ENCODE data around the gene PCMT1.

The PCMT1 gene

DNA sequence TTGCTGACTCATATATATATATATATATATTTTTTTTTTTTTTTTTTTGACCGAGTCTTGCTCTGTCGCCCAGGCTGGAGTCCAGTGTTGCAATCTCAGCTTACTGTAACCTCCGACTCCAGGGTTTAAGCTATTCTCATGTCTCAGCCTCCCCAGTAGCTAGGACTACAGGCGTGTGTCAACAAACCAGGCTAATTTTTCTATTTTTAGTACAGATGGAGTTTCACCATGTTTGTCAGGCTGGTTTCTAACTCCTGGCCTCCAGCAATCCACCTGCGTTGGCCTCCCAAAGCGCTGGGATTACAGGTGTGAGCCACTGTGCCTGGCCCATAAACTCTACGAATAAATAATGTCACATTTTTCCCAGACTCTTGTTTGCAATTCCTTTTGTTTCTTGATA lies 109.8 kb downstream of the PCMT1 start:
- Histone ChIP-seq H3K4me1 (ENCODE audit: control insufficient read depth, insufficient read depth, low read length) (peaks cover 74% of the 10 kb centered on the region), H3K4me2 (ENCODE audit: low read length) (peak overlapping the region; percentile 25)

DNA sequence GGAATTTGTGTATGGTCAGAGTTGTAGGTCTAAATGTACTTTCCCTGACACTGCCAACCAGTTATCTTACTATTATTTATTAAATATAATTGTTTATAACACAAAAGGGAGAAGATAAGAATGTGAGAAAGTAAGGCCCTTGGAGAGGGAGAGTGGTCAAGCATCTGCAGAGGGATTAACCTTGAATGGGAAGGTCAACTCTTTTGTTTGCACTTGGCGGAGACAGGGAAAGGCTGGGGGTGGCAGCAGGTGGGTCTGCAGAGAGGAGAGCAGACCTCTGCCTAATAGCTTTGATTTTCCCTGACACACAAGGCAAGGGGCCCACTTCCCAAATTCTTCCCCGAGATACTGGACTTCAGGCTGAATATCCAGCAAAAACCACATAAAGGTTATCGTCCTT lies 110.4 kb downstream of the PCMT1 start:
- Histone ChIP-seq H3K9ac (ENCODE audit: low read depth, low read length) (no peak overlapping the region), H3K27me3 (ENCODE audit: control insufficient read depth, insufficient read depth, low read length) (no peaks in the 10 kb centered on the region), H3K4me2 (ENCODE audit: low read length) (no peak overlapping the region), H3K36me3 (ENCODE audit: insufficient read depth, low read length) (no peaks in the 10 kb centered on the region), H3K4me1 (ENCODE audit: control insufficient read depth, insufficient read depth, low read length) (peaks cover 73% of the 10 kb centered on the region), H3K9me3 (replicated peaks; ENCODE audit: low read length) (no peaks in the 10 kb centered on the region), H3K4me3 (ENCODE audit: low read length) (no peak overlapping the region)

More for the DNA sequence above, 109.8 kb downstream of the PCMT1 start:
- Histone ChIP-seq H3K9me3 (replicated peaks; ENCODE audit: low read length) (no peaks in the 10 kb centered on the region), H3K27me3 (ENCODE audit: control insufficient read depth, insufficient read depth, low read length) (no peaks in the 10 kb centered on the region), H3K4me3 (ENCODE audit: low read length) (no peak overlapping the region), H3K9ac (ENCODE audit: low read depth, low read length) (no peak overlapping the region), H3K36me3 (ENCODE audit: insufficient read depth, low read length) (no peaks in the 10 kb centered on the region)

DNA sequence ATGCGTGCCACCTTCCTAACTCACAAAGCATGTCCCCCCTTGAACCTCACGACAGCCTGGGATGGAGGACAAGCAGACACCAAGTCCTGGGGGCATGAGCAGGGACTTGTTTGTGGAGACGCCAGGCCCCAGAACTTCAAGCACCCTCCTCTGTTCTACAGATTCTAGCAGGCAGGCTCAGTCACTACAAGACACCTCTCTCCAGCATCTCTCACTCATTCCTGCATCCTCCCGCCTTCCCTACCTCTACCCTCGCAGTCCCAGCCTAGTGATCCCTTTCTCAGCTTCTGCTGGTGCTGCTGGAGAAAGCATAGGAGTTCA lies 110.9 kb downstream of the PCMT1 start:
- H3K9me3 ChIP-seq (replicated peaks; ENCODE audit: low read length), result no peaks in the 10 kb centered on the region
- no peaks in the 10 kb centered on the region for H3K27me3 ChIP-seq (ENCODE audit: control insufficient read depth, insufficient read depth, low read length)
- no peak overlapping the region for H3K4me3 ChIP-seq (ENCODE audit: low read length)
- peaks cover 69% of the 10 kb centered on the region for H3K4me1 ChIP-seq (ENCODE audit: control insufficient read depth, insufficient read depth, low read length)
- H3K9ac ChIP-seq (ENCODE audit: low read depth, low read length), result no peak overlapping the region
- H3K36me3 ChIP-seq (ENCODE audit: insufficient read depth, low read length), result no peaks in the 10 kb centered on the region
- H3K4me2 ChIP-seq (ENCODE audit: low read length), result no peak overlapping the region

All from skeletal muscle satellite cell (primary cell).